Ishikawa (cell line): ENCODE results near the gene HMGN4.

Experiments
- EGR1 ChIP-seq: IDR thresholded peaks from 2 replicates; pipeline ENCODE4 v1.6.1; 2012
- EP300 ChIP-seq: IDR thresholded peaks from 2 replicates; pipeline ENCODE4 v1.6.1; 2012; ENCODE audit warnings: borderline replicate concordance
- FOXM1 ChIP-seq: IDR thresholded peaks from 2 replicates; pipeline ENCODE4 v1.6.1; 2012; ENCODE audit warnings: low read depth, borderline replicate concordance
- MAX ChIP-seq: IDR thresholded peaks from 2 replicates; pipeline ENCODE4 v1.6.1; 2012
- NFIC ChIP-seq: IDR thresholded peaks from 2 replicates; pipeline ENCODE4 v1.6.1; 2012
- RAD21 ChIP-seq: IDR thresholded peaks from 2 replicates; pipeline ENCODE4 v1.6.1; 2012; ENCODE audit warnings: low read depth
- REST ChIP-seq: IDR thresholded peaks from 2 replicates; pipeline ENCODE4 v1.6.1; 2012; ENCODE audit warnings: low read depth, mild to moderate bottlenecking
- TAF1 ChIP-seq: IDR thresholded peaks from 2 replicates; pipeline ENCODE4 v1.6.1; 2012; ENCODE audit warnings: low read depth, mild to moderate bottlenecking
- YY1 ChIP-seq: IDR thresholded peaks from 2 replicates; pipeline ENCODE4 v1.6.1; 2012; ENCODE audit warnings: low read depth
- TF ChIP-seq, protein P1 (sequence below): IDR thresholded peaks from 2 replicates; pipeline ENCODE4 v1.6.1; 2012

- TF ChIP-seq RAD21 (no peak), REST (no peak), EP300 (no peak), NFIC (no peak), TAF1 (no peak), MAX (no peak), FOXM1 (no peak), EGR1 (no peak), YY1 (no peak)
- TF ChIP-seq, protein P1, sequence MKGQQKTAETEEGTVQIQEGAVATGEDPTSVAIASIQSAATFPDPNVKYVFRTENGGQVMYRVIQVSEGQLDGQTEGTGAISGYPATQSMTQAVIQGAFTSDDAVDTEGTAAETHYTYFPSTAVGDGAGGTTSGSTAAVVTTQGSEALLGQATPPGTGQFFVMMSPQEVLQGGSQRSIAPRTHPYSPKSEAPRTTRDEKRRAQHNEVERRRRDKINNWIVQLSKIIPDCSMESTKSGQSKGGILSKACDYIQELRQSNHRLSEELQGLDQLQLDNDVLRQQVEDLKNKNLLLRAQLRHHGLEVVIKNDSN: no peak
Measured at GRCh38 chr6:26575494-26575939, 37.4 kb downstream of the HMGN4 start.
